BE2C (cell line): ENCODE results near the gene LGI4.

Experiments used
- DNase-seq: peaks from one replicate; pipeline ENCODE4 v3.0.0-alpha.2; 2020
- H3K27me3 ChIP-seq: fragments of 250-450 bp; sonication (Bioruptor Pico); 2 replicates; pipeline ENCODE4 v1.5.1; 2020; ENCODE audit warnings: mild to moderate bottlenecking
- H3K36me3 ChIP-seq: fragments of 250-450 bp; sonication (Bioruptor Pico); 2 replicates; pipeline ENCODE4 v1.5.1; 2020; ENCODE audit warnings: mild to moderate bottlenecking
- H3K4me1 ChIP-seq: fragments of 250-450 bp; sonication (Bioruptor Pico); 2 replicates; pipeline ENCODE4 v1.5.1; 2020
- H3K4me3 ChIP-seq: 2 replicates; pipeline ENCODE4 v1.5.1; 2011; ENCODE audit warnings: low read depth, low read length
- H3K9me3 ChIP-seq: fragments of 250-450 bp; sonication (Bioruptor Pico); 2 replicates; pipeline ENCODE4 v1.5.1; 2020
- CTCF ChIP-seq: IDR thresholded peaks from 2 replicates; pipeline ENCODE4 v1.5.1; 2012; ENCODE audit warnings: mild to moderate bottlenecking, low read depth, low read length

Gene LGI4

DNA sequence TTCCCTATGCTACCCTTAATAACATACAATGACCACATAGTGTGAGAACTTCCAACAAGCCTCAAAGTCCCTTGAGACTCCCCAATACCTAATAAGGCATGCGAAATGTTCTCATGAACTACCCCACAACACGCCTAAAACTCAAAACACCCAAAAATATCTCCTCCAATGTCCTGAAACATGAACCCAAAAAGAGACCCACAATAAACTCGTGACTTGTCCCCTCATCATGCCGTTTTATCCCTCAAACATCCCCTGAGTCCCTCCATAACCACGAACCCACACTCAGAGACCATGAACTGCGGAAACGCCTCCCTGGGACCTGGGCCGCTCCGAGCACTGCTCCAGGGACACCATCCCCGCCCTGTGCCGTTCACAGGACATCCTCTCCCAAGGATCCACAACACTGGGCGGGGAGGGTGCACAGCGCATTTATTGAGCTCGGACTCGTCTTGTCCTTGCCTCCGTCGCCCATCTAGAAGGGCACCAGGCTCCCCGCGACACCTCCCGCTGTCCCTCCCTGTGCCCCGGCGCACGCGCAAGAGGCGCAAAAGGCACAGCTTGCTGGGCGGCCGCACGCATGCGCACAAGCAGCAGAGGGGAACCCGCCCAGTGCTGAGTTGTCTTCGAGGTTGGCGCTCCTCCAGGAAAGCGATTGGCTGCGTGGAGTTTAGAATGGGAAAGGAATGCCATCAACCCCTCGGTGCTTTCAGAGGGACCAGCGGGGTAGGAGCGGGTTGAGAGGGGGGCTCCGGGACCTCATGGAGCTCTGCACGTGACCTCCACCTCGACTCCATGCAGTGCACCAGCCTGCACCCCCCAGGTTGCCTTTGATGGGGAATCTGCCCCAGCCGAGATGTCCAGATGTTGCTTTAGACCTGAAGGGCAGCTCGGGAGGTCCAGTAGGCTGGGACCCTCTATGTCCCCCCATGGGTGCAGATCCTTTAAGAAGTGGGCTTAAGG is 10.5 kb downstream of the LGI4 start:
- peak; percentile 94 for DNase-seq
- H3K4me3 ChIP-seq, result peak overlapping the region; percentile 66
- H3K4me1 ChIP-seq, result 0 out of 2 replicates have a peak, but pooled peaks cover 3% of the 10 kb centered on the region
- no peaks in the 10 kb centered on the region for H3K27me3 ChIP-seq
- H3K36me3 ChIP-seq, result no peaks in the 10 kb centered on the region
- no peaks in the 10 kb centered on the region for H3K9me3 ChIP-seq
- TF ChIP-seq CTCF, result no peak

DNA sequence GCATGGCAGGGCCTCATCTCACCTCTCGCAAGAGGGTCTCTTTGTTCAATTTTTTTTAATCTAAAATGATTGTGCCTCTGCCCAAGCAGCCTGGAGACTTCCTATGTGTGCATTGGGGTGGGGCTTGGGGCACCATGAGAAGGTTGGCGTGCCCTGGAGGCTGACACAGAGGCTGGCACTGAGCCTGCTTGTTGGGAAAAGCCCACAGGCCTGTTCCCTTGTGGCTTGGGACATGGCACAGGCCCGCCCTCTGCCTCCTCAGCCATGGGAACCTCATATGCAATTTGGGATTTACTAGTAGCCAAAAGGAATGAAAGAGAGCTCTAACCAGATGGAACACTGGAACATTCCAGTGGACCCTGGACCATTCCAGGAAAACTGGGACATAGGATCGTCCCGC is 11.3 kb downstream of the LGI4 start:
- no peak for TF ChIP-seq CTCF
- H3K4me1 ChIP-seq, result 0 out of 2 replicates have a peak, but pooled peaks cover 3% of the 10 kb centered on the region
- no peak for DNase-seq

GRCh38 chr19:35122687-35123551 is 11.9 kb downstream of the LGI4 start:
- TF ChIP-seq CTCF, result no peak
- no peaks in the 10 kb centered on the region for H3K9me3 ChIP-seq
- no peak overlapping the region for H3K4me3 ChIP-seq
- no peaks in the 10 kb centered on the region for H3K36me3 ChIP-seq
- DNase-seq, result no peak
- no peaks in the 10 kb centered on the region for H3K27me3 ChIP-seq
- 0 out of 2 replicates have a peak, but pooled peaks cover 3% of the 10 kb centered on the region for H3K4me1 ChIP-seq

More for the DNA sequence above, 11.3 kb downstream of the LGI4 start:
- H3K36me3 ChIP-seq, result no peaks in the 10 kb centered on the region
- H3K4me3 ChIP-seq, result no peak overlapping the region
- H3K9me3 ChIP-seq, result no peaks in the 10 kb centered on the region
- no peaks in the 10 kb centered on the region for H3K27me3 ChIP-seq

DNA sequence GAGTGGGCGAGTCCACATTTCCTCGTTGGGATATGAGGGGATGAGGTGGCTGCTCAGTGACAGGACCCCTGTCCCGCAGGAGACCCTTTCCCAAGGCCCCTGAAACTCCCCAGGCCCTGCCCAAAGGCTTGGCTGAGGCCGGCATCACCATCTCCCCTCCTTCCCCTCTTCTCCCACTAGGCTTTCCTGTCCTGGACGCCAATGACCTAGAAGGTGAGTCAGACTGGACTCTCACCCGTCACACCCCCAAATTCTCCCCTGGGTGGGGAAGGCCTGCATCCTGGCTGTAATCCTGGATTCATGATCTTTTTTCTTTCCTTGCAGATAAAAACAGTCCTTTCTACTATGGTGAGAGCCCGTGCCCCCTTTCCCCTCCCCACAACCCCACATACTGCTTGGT is 14.0 kb downstream of the LGI4 start:
- no peak overlapping the region for H3K4me3 ChIP-seq
- no peak for DNase-seq

DNA sequence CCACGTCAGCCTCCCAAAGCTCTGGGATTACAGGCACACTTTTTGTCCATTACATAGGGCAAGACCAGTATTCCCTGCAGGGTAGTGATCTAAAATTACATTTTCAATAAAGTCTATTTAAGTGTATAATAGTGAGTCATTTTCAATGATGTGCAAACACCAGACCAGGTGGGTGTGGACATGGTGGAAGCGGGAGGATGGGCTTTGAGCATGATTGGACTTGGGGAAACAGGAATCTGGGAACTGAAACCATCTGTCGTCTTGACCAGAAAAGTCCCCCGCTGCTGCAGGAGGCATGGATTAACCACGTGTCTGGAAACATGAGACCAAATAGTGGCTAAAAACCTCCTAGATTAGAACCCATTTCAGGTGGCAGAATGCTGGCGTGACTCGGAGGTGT is 14.4 kb downstream of the LGI4 start:
- 0 out of 2 replicates have a peak, but pooled peaks cover 3% of the 10 kb centered on the region for H3K4me1 ChIP-seq
- no peak for TF ChIP-seq CTCF
- DNase-seq, result no peak

More for the DNA sequence above, 14.0 kb downstream of the LGI4 start:
- H3K36me3 ChIP-seq, result no peaks in the 10 kb centered on the region
- TF ChIP-seq CTCF, result no peak
- no peaks in the 10 kb centered on the region for H3K27me3 ChIP-seq
- H3K9me3 ChIP-seq, result no peaks in the 10 kb centered on the region
- H3K4me1 ChIP-seq, result 0 out of 2 replicates have a peak, but pooled peaks cover 3% of the 10 kb centered on the region

More for the DNA sequence above, 14.4 kb downstream of the LGI4 start:
- Histone ChIP-seq H3K4me3 (no peak overlapping the region), H3K27me3 (no peaks in the 10 kb centered on the region), H3K36me3 (no peaks in the 10 kb centered on the region), H3K9me3 (no peaks in the 10 kb centered on the region)
